ENCODE measurements around the gene COG8. TPM values are rescaled to one million over a fixed set of nuclear protein-coding genes. Genes with fewer than 3 reads are reported as not detected.

Gene COG8
- total and polyA plus RNA-seq, 10 of the 15 experiments (the other 5 are each of a cell fraction or from before 2014, with no cell fraction given), result 2.8 to 39.6 (median 23.8) TPM

- TF ChIP-seq SKIL (IDR thresholded peaks at IDR 0.05; ENCODE audit: low read depth, poor library complexity, severe bottlenecking) (no peak), ZNF207 (IDR thresholded peaks at IDR 0.05; ENCODE audit: borderline replicate concordance) (no peak), POLR2A (IDR thresholded peaks at IDR 0.05; ENCODE audit: low read depth, low read length) (no peak; the same call in 1 of the 2 replicates), SMARCA5 (IDR thresholded peaks at IDR 0.05) (no peak), POU2F2 (IDR thresholded peaks at IDR 0.05; ENCODE audit: borderline replicate concordance, low read depth, low read length) (0 out of 3 replicates have a peak, but pooled peaks have one; percentile 2), WRNIP1 (IDR thresholded peaks at IDR 0.05; ENCODE audit: borderline replicate concordance, low read depth, low read length) (no peak), KAT2A (conservative IDR thresholded peaks at IDR 0.05; ENCODE audit: control insufficient read depth, low read depth, low read length) (no peak), TCF3 (IDR thresholded peaks at IDR 0.05; ENCODE audit: borderline replicate concordance, insufficient read depth, low read depth, low read length) (0 out of 2 replicates have a peak, but pooled peaks have one; percentile 23), HSF1 (IDR thresholded peaks at IDR 0.05; ENCODE audit: low read depth, low read length) (no peak)
- TF ChIP-seq, protein P1, sequence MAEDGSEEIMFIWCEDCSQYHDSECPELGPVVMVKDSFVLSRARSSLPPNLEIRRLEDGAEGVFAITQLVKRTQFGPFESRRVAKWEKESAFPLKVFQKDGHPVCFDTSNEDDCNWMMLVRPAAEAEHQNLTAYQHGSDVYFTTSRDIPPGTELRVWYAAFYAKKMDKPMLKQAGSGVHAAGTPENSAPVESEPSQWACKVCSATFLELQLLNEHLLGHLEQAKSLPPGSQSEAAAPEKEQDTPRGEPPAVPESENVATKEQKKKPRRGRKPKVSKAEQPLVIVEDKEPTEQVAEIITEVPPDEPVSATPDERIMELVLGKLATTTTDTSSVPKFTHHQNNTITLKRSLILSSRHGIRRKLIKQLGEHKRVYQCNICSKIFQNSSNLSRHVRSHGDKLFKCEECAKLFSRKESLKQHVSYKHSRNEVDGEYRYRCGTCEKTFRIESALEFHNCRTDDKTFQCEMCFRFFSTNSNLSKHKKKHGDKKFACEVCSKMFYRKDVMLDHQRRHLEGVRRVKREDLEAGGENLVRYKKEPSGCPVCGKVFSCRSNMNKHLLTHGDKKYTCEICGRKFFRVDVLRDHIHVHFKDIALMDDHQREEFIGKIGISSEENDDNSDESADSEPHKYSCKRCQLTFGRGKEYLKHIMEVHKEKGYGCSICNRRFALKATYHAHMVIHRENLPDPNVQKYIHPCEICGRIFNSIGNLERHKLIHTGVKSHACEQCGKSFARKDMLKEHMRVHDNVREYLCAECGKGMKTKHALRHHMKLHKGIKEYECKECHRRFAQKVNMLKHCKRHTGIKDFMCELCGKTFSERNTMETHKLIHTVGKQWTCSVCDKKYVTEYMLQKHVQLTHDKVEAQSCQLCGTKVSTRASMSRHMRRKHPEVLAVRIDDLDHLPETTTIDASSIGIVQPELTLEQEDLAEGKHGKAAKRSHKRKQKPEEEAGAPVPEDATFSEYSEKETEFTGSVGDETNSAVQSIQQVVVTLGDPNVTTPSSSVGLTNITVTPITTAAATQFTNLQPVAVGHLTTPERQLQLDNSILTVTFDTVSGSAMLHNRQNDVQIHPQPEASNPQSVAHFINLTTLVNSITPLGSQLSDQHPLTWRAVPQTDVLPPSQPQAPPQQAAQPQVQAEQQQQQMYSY (CRISPR knock-in tag; IDR thresholded peaks at IDR 0.05), result no peak
- TF ChIP-seq, protein P2, sequence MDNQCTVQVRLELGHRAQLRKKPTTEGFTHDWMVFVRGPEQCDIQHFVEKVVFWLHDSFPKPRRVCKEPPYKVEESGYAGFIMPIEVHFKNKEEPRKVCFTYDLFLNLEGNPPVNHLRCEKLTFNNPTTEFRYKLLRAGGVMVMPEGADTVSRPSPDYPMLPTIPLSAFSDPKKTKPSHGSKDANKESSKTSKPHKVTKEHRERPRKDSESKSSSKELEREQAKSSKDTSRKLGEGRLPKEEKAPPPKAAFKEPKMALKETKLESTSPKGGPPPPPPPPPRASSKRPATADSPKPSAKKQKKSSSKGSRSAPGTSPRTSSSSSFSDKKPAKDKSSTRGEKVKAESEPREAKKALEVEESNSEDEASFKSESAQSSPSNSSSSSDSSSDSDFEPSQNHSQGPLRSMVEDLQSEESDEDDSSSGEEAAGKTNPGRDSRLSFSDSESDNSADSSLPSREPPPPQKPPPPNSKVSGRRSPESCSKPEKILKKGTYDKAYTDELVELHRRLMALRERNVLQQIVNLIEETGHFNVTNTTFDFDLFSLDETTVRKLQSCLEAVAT (IDR thresholded peaks at IDR 0.05), result 0 out of 2 replicates have a peak, but pooled peaks have one; percentile 27
Observed at GRCh38 chr16:69329369-69330285, 9.7 kb downstream of the COG8 start (continued).
